HFF-Myc (cell line): ENCODE measurements around the gene ABR.
"Not testable (repeated sequence)": the region's sequence is repeated elsewhere in the genome, so short reads cannot be mapped to it uniquely, and the experiment has no call there.

Experiments used
- DNase-seq: peaks from one replicate; pipeline ENCODE4 v3.0.0-alpha.2; 2011; ENCODE audit warnings: low read depth; ENCODE audit errors: extremely low read depth
- H3K4me3 ChIP-seq: replicated peaks from 2 replicates; pipeline ENCODE4 v1.5.1; 2011; ENCODE audit warnings: low read depth, mild to moderate bottlenecking, control low read depth, low read length
- CTCF ChIP-seq: IDR thresholded peaks from 2 replicates; pipeline ENCODE4 v1.5.1; 2012; ENCODE audit warnings: mild to moderate bottlenecking, low read depth, low read length, control low read depth; ENCODE audit errors: missing control alignments

Gene ABR

DNA sequence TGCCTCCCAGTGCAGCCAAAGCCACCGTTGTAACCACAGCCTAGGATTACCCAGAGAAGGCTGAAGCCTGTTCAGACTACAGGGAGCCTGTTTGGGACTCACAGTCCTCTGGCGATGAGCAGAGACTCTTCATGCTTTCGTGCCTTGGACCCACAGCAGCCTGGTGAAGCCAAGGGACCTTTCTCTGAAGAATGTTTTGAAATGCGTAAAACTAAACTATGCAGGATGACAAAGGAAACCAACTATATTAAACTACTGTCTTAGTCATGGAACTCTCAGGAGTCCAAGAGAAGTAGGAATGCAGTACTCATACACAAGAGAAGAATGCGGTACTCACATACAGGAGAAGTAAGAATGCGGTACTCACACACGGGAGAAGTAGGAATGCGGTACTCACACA is 20.9 kb downstream of the ABR start:
- no peak overlapping the region for H3K4me3 ChIP-seq
- TF ChIP-seq CTCF: no peak
- DNase-seq: no peak

DNA sequence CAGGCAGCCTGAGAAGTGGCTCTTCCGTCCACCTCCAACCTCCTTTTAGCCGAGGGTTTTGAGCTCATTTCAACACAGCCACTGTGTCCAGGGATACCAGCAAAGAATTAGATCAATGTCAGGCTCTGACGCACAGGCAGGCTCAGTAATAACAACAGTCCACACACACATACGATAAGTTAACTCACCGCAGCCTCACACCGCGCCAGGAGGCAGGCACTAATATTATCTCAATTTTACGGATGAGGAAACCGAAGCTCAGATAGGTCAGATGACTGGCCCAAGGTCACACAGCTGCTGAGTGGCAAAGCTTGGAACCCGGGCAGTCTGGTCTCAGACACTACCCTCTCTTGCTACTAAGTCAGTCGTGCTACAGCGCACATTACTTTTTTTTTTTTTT is 22.9 kb downstream of the ABR start:
- no peak overlapping the region for H3K4me3 ChIP-seq
- TF ChIP-seq CTCF: no peak
- no peak for DNase-seq

- no peak for DNase-seq
- TF ChIP-seq CTCF: no peak
- no peak overlapping the region for H3K4me3 ChIP-seq
These were observed 25.1 kb downstream of the ABR start for GRCh38 chr17:1154704-1155103.

- no peak for TF ChIP-seq CTCF
- DNase-seq: no peak
- no peak overlapping the region for H3K4me3 ChIP-seq
These were observed 25.8 kb downstream of the ABR start for GRCh38 chr17:1153795-1154546.

DNA sequence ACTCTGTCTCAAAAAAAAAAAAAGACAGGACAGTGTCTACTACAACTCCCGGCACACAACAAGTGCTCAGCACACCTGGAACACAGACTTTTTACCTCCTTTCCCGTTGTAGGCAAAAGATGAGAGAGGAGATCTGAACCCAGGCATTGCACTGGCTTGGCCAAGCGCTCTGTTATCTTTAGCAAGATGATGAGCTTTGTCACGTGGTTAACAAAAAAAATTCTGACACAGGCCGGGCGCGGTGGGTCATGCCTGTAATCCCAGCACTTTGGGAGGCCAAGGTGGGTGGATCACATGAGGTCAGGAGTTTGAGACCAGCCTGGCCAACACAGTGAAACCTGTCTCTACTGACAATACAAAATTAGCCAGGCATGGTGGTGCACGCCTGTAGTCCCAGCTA is 27.2 kb downstream of the ABR start:
- H3K4me3 ChIP-seq, DNase-seq: not testable (repeated sequence)

DNA sequence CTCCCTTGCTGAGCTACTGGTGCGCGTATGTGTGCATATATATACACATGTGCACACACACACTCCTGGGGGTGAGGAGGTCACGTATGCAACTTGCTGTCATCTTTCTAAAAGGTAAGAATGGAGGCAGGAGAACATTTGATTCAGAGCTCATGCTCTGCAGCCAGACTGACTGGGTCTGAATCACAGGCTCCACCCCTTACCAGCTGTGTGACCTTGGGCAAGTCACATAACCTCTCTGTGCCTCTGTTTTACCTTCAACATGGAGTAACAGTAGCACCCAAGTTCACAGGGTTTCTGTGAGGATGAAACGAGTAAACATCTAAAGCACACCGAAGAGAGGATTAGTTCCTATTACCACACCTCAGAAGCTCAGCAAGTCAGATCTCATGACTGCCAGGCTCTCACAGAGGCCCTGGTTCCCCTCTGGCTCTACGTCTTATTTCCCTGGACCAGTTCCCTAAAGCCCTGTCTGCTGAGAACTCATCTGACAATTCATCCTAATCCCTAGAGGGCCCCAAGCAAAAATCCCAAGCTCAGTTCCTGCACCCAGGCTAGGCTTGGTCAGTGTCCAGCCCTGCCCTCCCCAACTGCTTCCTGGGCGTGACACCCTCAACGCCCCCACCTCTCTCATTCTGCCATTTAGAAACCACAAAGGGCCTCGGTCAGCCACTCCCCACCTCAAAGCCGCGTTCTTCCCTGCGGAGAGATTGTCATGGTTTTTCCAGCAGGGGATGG is 28.7 kb downstream of the ABR start:
- no peak for DNase-seq
- no peak overlapping the region for H3K4me3 ChIP-seq
- TF ChIP-seq CTCF: no peak

GRCh38 chr17:1149869-1150268 is 29.9 kb downstream of the ABR start:
- H3K4me3 ChIP-seq: no peak overlapping the region
- no peak for TF ChIP-seq CTCF
- no peak for DNase-seq
